ENCODE results near the gene DYNC1I1.

GRCh38 chr7:95863623-95864022 lies 91.3 kb downstream of the DYNC1I1 start:
- TF ChIP-seq CTCF (IDR thresholded peaks at IDR 0.05) (no peak), REST (IDR thresholded peaks at IDR 0.05; ENCODE audit: low read depth, low read length) (no peak), USF1 (IDR thresholded peaks at IDR 0.05; ENCODE audit: borderline replicate concordance, low read depth) (no peak), EZH2phosphoT487 (IDR thresholded peaks at IDR 0.05; ENCODE audit: borderline replicate concordance, low read depth) (no peak), FOSL2 (IDR thresholded peaks at IDR 0.05; ENCODE audit: borderline replicate concordance, low read depth) (no peak), SIN3A (IDR thresholded peaks at IDR 0.05; ENCODE audit: borderline replicate concordance, low read depth, low read length) (no peak), MXI1 (IDR thresholded peaks at IDR 0.05; ENCODE audit: low read depth, low read length) (no peak), RAD21 (IDR thresholded peaks at IDR 0.05; ENCODE audit: low read length) (no peak)
